Erythroblast (primary cell): Measurements from ENCODE around the gene GLCE.

ENCODE experiments used
- GATA1 ChIP-seq: IDR thresholded peaks from 2 replicates; pipeline ENCODE4 v1.6.1; 2011; ENCODE audit warnings: low read depth, mild to moderate bottlenecking, control low read depth, low read length, moderate library complexity
- POLR2A ChIP-seq: IDR thresholded peaks from 2 replicates; pipeline ENCODE4 v1.6.1; 2011; ENCODE audit warnings: mild to moderate bottlenecking, low read length

- TF ChIP-seq POLR2A (no peak), GATA1 (no peak)
Measured at GRCh38 chr15:69138963-69139362, 21.5 kb upstream of the GLCE start.
